Measurements from ENCODE around the gene RANBP17.

DNA sequence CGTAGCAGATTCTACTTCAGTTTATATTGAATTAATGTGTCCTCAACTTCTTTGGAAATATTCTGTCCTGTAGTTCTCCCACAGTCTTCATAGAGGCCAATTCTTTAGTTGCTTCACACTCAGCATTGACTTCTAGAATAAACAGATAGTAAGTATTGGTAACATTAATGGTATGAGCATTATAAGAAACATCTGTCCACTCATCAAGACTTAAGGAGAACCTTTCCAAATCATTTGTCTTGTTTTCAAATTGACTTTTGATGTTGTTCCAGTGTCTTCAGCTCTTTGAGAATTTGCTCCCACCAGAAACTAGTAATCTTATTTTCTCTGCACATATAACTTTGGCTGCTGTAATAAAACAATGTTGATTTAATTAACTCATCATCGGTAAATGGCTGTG is 18.3 kb downstream of the RANBP17 start:
- TF ChIP-seq, protein P1, sequence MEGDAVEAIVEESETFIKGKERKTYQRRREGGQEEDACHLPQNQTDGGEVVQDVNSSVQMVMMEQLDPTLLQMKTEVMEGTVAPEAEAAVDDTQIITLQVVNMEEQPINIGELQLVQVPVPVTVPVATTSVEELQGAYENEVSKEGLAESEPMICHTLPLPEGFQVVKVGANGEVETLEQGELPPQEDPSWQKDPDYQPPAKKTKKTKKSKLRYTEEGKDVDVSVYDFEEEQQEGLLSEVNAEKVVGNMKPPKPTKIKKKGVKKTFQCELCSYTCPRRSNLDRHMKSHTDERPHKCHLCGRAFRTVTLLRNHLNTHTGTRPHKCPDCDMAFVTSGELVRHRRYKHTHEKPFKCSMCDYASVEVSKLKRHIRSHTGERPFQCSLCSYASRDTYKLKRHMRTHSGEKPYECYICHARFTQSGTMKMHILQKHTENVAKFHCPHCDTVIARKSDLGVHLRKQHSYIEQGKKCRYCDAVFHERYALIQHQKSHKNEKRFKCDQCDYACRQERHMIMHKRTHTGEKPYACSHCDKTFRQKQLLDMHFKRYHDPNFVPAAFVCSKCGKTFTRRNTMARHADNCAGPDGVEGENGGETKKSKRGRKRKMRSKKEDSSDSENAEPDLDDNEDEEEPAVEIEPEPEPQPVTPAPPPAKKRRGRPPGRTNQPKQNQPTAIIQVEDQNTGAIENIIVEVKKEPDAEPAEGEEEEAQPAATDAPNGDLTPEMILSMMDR (IDR thresholded peaks at IDR 0.05), result no peak
- no peak for TF ChIP-seq EZH2 (IDR thresholded peaks at IDR 0.05; ENCODE audit: borderline replicate concordance, insufficient read depth, low read depth, low read length, poor library complexity, severe bottlenecking)
